Suppressor macrophage treated with lipopolysaccharide for 4 hours (primary cell): ENCODE measurements around the gene PTCHD1.

ENCODE experiments used
- DNase-seq: peaks from one replicate; pipeline ENCODE4 v3.0.0-alpha.2; 2020

The PTCHD1 gene

DNA sequence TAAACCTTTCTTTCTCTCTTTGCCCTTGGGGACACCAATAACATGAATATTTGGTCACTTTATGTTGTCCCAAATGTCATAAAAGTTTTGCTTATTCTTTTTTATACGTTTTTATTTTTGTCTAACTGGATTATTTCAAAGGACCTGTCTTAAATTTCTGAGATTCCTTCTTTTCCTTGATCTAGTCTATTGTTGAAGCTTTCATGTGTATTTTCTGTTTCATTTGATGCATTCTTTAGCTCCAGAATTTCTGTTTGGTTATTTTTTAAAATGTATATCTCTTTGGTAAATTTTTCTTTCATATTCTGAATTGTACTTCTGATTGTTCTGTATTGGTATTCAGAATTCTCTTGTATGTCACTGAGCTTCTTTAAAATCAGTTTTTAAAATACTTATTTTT is 88.3 kb downstream of the PTCHD1 start:
- no peak for DNase-seq

DNA sequence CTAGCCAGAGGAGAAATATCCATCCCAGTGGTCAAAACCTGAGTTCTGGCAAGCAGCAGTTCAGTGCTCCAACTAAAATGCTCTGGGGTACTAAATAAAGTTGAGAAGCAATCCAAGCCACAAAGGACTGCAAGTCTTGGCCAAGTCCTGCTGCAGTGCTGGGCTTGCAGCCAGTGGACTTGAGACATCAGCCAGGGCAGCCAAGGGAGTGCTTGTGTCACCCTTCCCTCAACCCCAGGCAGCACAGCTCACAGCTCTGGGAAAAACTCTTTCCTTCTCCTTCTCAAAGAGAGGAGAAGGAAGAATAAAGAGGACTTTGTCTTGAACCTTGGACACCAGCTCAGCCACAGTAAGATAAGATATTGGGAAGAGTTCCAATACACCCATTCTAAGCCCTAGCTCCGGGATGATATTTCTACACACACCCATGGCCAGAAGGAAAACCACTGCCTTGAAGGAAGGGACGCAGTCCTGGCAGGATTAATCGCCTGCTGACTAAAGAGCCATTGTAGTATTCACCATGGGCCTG is 99.8 kb downstream of the PTCHD1 start:
- DNase-seq = no peak

DNA sequence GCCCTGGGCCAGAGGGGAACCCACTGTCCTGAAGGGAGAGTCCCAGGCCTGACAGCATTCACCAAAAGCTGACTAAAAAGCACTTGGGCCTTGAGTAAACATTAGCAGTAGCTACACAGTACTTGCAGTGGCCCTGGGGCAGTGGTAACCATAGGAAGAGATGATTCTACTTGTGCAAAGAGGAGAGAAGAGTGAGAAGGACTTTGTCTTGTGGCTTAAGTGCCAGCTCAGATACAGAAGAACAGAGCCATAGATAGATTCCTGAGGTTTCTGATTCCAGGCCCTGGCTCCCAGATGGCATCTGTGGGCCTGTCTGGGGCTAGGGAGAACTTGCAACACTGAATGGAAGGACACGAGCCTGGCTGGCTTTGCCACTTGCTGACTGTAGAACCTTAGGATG is 100.5 kb downstream of the PTCHD1 start:
- no peak for DNase-seq

DNA sequence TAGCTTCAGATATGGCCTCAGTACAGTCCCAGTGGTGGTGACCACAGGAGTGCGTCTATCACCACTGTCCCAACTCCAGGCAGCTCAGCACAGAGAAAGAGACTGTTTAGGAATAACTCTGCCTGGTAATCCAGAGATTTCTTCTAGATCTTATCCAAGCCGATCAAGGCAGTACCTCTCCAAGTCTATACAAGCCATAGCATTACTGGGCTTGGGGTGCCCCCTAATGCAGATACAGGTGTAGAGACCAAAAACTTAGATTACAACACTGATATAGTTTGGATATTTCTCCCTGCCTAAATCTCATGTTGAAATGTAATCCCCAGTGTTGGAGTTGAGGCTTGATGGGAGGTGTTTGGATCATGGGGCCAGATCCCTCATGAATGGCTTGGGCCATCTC is 100.9 kb downstream of the PTCHD1 start:
- no peak for DNase-seq

DNA sequence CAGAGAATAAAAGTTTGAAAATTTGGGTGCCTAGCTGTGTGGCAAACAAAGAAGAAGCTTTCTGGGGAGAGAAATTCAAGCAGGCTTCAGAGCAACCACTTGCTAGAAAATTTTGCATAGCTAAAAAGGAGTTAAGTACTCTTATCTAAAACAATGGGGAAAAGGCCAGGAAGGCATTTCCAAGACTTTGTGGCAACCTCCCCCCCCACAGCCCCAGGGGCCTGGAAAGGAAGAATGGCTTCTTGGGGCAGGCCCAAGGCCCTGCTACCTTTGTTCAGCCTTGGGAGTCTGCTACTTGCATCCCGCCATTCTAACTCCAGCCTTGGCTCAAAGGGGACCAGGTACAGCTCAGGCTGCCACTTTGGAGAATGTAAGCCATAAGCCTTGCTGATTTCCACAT is 102.2 kb downstream of the PTCHD1 start:
- DNase-seq = no peak

DNA sequence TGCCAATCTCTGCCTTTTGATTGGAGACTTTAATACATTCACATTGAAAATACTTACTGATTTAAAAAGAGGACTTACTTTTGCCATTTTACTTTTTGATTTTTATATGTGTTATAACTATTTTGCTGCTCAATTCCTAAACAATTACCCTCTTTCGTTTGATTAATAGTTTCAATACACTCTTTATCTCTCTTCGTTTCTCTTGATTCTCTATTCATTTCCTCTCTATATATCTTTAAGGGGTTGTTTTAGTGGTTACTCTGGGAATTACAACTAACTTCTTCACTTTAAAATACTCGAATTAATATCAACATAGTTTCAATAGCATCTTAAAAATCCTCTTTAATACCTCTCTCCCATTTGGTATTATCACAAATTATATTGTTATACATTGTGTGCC is 116.6 kb downstream of the PTCHD1 start:
- DNase-seq = no peak
